Hematopoietic multipotent progenitor cell treated with erythropoietin and hydrocortisone succinate and interleukin-3 and kit ligand, for 4 days (in vitro differentiated cells): ENCODE results near the gene ALK.

Source experiments
- DNase-seq: peaks from one replicate; pipeline ENCODE4 v3.0.0-alpha.2; 2015

Gene ALK

GRCh38 chr2:29606104-29607037 is 315.0 kb downstream of the ALK start:
- DNase-seq = peak; percentile 70

GRCh38 chr2:29603341-29603740 is 318.0 kb downstream of the ALK start:
- no peak for DNase-seq

DNA sequence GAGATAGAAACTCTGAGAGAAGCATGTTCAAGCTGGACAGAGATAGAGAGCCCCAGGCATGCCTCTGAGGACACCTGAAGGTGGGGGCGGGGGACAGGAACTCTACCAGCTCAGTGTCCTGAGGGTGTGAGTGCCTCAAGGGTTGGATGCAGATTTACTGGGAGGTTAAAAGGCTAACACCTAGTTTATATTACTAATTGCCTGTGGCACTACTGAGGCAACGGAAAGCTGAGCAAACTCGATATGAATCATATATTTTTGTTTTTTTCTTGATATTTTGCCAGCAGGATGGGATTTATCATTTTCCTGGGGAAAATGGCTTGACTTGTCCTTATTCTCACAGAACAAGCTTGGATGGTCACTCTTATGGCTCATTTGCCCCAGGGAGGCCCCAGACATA is 319.5 kb downstream of the ALK start:
- no peak for DNase-seq

- DNase-seq = no peak
Measured at GRCh38 chr2:29601321-29601720, 320.1 kb downstream of the ALK start.

DNA sequence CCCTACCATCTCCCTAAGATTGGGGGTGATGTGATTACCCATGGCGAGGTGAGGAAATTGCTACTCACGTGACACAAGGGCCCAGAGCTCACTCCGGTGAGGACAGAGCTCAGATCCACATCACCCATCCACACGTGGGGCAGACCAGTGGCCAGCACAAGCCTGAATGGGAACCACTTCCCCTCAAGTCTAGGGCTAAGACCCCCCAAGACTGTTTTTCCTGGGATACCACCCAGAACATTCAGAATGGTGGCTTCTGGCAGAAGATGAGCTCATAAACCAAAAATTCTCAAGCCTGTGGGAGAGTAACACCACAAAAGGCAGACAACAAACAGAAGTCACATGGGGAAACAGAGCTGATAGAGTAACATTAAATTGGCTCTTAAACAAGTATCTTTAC is 321.4 kb downstream of the ALK start:
- no peak for DNase-seq

- no peak for DNase-seq
Measured at GRCh38 chr2:29598978-29599377, 322.4 kb downstream of the ALK start.

- DNase-seq = no peak
Measured at GRCh38 chr2:29597035-29597434, 324.4 kb downstream of the ALK start.

- no peak for DNase-seq
Measured at GRCh38 chr2:29596584-29596983, 324.8 kb downstream of the ALK start.

DNA sequence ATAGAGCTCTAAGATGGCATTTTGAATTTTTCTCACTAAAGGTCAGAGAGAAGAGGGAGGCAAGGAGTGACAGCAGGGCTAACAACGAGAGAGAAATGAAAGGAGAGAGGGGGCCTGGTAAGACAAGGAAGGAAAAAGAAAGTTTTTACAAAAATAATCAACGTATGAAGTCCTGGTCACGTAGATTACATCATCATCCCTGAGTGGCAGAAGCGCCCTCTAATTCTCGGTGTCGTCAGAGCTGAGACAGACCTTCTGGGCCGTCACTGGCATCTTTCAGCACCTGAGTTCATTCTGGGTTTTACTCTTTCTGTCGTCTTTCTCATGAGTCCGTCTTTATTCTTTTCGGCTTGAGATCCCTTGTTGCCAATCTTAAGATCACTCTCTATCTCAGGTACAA is 329.8 kb downstream of the ALK start:
- DNase-seq = no peak

DNA sequence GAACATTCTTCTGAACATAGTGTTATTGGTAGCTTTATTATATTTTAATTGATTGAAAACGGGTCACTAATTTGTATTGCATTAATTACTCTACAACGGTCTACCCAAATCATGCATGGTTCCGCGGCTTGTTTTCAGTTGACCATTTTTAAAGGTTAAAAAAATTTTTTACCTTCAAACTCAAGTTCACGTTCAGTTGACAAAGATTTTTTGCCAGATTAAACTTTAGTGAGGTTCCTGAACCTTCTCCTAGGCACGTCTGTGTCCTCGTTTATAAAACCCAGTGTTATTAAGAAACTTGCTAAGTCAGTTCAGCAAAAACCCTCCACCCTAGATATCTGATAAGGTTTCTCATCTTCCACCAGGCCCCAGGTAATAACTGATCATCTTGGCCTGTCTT is 331.2 kb downstream of the ALK start:
- DNase-seq = no peak

DNA sequence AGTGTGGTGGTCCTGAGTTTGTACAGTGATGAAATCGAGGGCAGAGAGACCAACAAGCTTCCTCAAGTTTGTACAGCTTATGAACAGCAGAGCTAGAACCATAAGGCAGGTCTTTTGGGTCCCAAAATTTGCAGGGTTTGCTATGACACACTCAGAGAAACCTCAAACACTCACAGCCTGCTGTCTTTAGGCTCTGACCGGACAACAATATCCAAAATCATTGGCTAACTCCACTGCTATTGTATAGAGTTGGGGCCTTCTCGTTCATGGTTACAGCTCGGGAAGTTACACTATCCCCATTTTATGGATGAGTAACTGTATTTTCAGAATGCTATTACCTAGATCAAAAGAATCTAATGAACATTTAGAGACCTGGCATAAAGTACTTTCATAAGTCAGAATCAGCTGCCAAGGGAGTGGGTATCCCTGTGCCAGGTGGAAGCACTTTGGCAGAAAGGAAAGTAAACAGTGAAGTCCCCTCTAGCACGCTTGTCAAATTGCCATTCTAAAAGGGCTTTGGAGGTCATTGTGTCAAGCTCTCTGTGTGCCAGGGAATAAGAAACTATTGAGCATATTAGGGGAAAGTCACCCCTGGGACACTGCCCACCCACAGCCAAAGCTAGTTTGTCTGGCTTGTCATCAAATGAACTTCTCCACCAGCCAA is 331.8 kb downstream of the ALK start:
- DNase-seq = no peak

- no peak for DNase-seq
Measured at GRCh38 chr2:29587402-29588190, 333.8 kb downstream of the ALK start.

DNA sequence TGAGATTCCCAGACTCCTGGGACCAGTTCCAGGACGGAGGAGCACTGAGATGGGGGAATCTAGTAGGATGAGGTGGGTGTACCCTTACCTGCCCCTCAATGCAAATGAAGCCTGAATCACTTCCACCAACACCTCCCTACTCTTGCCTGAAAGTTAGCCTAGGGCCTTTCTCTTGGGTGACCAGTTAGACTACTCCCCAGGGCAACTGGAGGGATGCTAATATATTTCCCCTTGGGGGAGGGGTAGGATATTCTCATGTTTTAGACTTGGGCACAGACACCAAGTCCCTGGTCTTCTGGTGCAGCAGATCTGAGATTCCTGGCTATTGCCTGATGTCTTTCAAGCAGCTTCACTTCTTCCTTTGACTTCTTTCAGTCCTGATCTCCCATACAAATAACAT is 334.5 kb downstream of the ALK start:
- no peak for DNase-seq

GRCh38 chr2:29583548-29584156 is 337.7 kb downstream of the ALK start:
- DNase-seq = no peak

DNA sequence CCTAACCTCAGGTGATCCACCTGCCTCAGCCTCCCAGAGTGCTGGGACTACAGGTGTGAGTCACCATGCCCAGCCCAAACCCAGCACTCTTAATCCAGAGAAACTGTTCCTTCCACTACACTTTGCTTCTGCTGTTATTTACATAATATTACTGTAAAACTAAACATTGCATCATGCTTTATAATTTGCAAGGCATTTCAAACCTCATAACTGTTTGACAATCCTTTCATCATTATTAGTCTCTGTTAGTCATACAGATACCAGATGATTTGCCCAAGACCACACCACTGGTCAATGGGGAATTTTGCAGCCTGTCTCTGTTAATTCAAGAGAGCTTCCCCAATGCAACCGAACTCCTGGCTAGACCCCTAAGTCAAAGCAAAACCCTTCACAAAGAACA is 338.3 kb downstream of the ALK start:
- no peak for DNase-seq

DNA sequence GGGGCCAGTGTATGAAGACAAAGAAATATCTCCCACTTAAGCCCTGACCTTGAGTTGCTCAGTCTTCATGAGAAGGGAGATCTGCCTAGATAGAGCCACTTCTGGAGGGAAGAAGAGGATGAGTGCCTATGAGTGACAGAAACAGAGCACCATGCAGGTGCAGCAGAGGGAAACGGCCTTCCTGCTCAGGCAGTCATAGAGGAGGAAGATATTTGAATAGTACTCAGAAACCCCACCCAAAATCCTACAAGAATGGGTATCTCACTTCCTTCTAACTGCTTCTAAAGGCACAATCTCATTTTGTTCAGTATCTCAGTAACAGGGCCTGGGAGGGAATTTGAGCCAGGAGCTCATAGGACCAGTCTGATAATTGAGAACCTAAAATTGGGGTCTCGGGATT is 339.3 kb downstream of the ALK start:
- no peak for DNase-seq

DNA sequence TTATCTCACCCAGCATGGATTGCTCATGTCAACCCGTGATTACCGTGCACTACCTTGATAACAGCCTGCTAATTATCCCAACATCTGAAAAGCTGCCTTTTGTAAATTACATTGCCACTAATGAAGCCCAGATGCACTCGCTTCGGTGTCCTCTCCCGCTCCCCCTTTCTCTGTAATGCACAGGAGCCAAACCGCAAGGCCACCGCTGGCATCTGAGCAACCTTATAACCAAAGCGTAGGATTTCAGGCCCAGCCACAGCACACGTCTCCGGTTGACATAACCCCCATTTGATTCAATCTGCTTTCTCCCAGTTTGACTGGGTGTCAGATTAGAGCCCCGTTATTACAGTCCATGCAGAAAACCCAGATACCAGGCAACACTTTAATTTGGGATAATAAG is 341.2 kb downstream of the ALK start:
- DNase-seq = no peak

DNA sequence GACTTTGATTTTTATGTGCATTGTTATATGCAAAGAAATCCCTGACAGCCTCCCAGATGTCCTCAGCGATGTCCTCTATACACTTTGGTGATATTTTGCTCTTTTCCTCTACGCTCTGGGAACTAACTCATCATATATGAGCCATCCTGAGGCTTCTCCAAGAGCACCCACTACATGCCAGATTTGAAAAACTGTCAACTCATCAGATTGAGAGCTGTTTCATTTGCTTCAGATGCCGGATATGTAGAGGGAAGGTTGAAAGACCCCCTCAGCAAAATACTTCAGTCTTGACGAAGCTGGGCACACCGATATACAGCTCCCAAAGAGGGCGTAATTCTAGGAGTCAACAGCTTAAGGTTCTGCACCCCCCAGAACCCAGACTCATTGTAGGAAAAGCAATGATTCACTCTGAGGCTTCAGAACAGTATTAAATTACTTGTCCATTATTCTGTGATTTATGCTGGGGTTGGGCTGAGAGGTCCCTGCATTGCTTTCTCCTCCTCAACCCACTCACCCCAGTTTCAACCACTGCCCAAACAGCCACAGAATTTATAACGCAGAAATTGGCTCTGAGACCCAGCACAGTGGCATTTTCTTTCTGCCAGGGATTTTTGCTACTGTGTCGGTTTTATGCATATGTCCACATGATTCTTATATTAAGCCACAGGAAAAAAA is 341.8 kb downstream of the ALK start:
- DNase-seq = no peak

DNA sequence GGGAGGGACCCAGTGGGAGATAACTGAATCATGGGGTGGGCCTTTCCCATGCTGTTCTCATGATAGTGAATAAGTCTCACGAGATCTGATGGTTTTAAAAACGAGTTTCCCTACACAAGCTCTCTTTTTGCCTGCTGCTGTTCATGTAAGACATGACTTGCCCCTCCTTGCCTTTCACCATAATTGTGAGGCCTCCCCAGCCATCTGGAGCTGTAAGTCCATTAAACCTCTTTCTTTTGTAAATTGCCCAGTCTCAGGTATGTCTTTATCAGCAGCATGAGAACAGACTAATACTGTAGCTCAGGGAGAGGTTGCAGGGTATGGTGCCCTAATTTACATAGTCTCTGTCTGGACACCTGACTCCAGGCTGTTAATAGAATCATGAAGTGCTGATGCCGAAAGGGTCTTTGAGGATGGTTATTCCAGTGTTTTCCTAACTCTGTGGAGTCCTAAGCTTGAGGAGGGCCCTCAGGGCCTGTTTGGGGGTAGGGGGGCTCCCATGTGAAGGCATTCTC is 343.2 kb downstream of the ALK start:
- DNase-seq = no peak

DNA sequence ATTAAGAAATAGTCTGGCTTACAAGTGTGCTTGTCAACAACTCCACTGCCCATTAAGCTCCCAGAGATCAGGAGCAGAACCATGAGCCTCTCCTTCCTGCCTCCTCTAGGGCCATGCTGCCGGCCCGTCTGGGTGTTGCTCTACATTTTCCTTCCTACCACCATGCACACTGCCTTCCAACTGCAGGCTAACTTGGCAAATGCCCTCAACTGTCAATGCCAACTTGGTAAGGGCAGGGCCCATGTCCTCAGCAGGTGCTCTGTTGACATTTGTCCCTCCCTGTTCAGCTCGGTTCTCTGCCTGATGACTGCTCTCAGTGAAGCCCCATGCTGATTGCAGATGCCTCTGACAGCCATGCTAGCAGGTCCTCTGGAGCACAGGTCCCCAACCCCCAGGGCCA is 345.2 kb downstream of the ALK start:
- DNase-seq = no peak

- no peak for DNase-seq
Measured at GRCh38 chr2:29575370-29575890, 346.0 kb downstream of the ALK start.

DNA sequence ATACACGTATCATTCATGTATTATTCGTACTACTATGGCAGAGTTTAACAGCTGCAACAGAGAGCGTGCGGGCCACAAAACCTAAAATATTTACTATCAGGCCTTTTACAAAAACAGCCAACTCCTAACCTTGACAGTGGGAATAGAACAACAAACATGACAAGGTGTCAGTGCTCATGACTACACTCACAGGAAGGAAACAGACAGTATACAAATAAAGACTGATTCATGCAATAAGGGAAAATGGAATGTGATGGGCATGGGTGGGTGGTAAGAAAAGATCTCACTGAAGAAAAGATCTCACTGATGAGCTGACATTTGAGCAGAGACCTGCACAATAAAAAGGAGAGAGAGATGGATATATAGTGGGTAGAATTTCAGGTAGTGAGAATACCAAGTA is 347.8 kb downstream of the ALK start:
- no peak for DNase-seq
